ENCODE results near the gene SLC25A42. TPM values are rescaled to one million over a fixed set of nuclear protein-coding genes. Genes with fewer than 3 reads are reported as not detected.

SLC25A42 gene
- total RNA-seq, 2 donors from 2014 or later: 18.2 to 27.7 TPM

DNA sequence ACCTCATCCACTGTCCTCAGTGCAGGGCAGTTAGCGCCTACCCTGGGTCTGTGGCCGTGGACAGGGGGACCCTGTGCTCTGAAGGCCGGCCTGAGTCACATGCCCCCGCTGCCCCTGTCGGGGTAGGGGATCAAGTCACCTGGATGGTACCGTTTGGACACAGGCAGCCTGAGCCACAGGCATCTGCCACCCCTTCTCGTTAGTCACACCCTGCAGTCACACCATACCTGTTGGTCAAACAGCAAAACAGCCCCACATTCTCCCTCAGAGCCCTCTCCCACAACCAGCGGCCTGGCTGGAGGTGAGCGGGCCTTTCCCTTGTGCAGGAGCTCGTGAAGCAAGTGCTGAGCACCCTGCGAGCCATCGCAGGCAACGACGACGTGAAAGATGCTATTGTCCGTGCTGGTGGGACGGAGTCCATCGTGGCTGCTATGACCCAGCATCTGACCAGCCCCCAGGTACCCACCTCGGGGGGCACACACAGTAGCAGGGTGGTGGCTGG, 8.8 kb upstream of the SLC25A42 start:
- no peaks in the 10 kb centered on the region for H3K9me3 Mint-ChIP-seq
- no peak overlapping the region for H3K4me3 Mint-ChIP-seq
- H3K27ac Mint-ChIP-seq: no peak overlapping the region
- no peaks in the 10 kb centered on the region for H3K27me3 Mint-ChIP-seq (ENCODE audit: low read depth)
- DNase-seq: no peak
- H3K4me1 Mint-ChIP-seq (ENCODE audit: low read depth): no peaks in the 10 kb centered on the region
- H3K36me3 Mint-ChIP-seq (ENCODE audit: insufficient read depth in 2 of 2): peaks cover 1 to 4% of the 10 kb centered on the region in 2 donors
- ATAC-seq (replicated peaks in 1 of 2): no peak

DNA sequence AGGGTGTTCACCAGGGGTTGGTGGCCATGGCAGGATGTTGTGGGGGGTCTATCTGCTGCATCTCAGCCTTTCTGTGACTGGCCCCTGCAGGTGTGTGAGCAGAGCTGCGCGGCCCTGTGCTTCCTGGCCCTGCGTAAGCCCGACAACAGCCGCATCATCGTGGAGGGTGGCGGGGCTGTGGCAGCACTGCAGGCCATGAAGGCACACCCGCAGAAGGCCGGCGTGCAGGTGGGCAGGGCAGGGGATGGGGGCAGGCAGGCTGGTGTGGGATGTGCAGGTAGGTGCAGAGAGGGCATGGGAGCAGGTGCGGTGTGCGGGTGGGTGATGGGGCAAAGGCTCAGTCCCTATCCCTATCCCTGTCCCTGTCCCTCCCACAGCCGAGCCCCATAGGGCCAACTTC, 8.1 kb upstream of the SLC25A42 start:
- H3K36me3 Mint-ChIP-seq (ENCODE audit: insufficient read depth in 2 of 2): peaks cover 1 to 4% of the 10 kb centered on the region in 2 donors
- H3K4me1 Mint-ChIP-seq (ENCODE audit: low read depth): no peaks in the 10 kb centered on the region
- ATAC-seq (replicated peaks in 1 of 2): no peak
- no peak for DNase-seq
- no peaks in the 10 kb centered on the region for H3K27me3 Mint-ChIP-seq (ENCODE audit: low read depth)
- no peak overlapping the region for H3K27ac Mint-ChIP-seq
- H3K9me3 Mint-ChIP-seq: no peaks in the 10 kb centered on the region
- H3K4me3 Mint-ChIP-seq: no peak overlapping the region

DNA sequence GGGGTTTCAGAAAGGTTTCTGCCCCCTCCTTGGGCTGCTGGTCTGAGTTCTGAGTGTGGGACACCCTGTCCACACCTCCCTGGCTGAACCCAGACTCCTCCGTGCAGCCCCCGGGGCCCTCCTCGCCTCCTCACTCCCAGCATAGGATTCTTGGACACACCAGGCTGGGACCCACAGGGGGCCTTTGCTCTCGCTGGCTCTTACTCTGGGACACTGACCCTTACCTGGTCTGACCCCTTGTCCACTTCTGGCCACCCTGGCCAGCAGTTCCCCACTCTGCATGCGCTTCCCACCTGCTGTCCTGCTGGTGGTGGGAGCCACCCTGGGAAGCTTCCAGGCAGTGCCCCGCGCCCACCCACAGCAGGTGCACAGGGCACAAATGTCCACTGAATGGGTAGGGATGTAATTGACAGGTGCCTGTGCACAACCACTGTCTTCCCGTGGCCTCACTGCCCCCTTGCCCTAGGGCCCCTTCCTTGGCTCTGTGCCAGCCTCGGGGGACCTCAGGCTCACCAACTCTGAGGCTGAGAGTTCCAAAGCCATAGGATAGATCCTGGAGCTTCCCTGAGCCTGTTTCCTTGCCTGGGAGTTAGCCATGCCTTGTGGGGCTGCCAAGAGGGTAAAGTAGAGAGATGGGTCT, 7.0 kb upstream of the SLC25A42 start:
- no peaks in the 10 kb centered on the region for H3K27me3 Mint-ChIP-seq (ENCODE audit: low read depth)
- no peaks in the 10 kb centered on the region for H3K4me1 Mint-ChIP-seq (ENCODE audit: low read depth)
- H3K36me3 Mint-ChIP-seq (ENCODE audit: insufficient read depth in 2 of 2): peaks cover 1 to 4% of the 10 kb centered on the region in 2 donors
- DNase-seq (no peak), ATAC-seq (replicated peaks in 1 of 2) (no peak)
- no peak overlapping the region for H3K4me3 Mint-ChIP-seq
- H3K27ac Mint-ChIP-seq: no peak overlapping the region
- H3K9me3 Mint-ChIP-seq: no peaks in the 10 kb centered on the region

DNA sequence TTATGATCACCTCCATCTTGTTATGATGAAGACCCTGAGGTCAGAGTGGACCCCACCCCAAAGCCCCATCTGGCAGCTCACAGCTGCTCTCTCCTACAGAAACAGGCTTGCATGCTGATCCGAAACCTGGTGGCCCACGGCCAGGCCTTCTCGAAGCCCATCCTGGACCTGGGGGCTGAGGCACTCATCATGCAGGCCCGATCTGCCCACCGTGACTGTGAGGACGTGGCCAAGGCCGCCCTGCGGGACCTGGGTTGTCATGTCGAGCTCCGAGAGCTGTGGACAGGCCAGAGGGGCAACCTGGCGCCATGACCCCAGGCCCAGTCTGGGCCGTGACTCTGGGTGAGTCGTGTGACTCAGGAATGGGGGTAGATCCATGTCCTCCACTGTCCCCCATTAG, 6.5 kb upstream of the SLC25A42 start:
- Mint-ChIP-seq H3K4me3 (no peak overlapping the region), H3K36me3 (ENCODE audit: insufficient read depth in 2 of 2) (peaks cover 1 to 4% of the 10 kb centered on the region in 2 donors), H3K4me1 (ENCODE audit: low read depth) (peaks cover 4% of the 10 kb centered on the region), H3K27ac (no peak overlapping the region), H3K27me3 (ENCODE audit: low read depth) (no peaks in the 10 kb centered on the region), H3K9me3 (no peaks in the 10 kb centered on the region)
- ATAC-seq (replicated peaks in 1 of 2): no peak
- DNase-seq: no peak

DNA sequence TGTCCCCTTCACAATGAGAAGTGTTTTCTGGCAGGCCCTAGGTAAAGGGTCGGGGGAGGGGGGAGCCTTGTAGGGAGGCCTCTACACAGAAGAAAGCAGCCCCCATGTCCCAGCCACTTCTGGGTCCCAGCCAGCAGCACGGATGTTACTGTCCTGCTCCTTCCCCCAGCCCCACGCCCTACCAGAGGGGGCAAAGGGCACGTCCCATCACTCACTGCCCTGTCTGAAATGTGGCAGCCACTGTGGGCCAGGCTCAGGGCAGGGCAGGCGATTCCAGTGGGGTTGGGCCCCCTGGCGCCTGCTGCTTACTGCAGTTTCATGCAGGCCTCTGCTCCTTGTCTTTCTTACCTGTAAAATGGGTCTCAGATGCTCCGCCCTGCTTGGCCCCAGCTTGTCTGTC, 6.1 kb upstream of the SLC25A42 start:
- Mint-ChIP-seq H3K4me3 (no peak overlapping the region), H3K4me1 (ENCODE audit: low read depth) (peaks cover 8% of the 10 kb centered on the region), H3K27ac (no peak overlapping the region), H3K27me3 (ENCODE audit: low read depth) (no peaks in the 10 kb centered on the region), H3K36me3 (ENCODE audit: insufficient read depth in 2 of 2) (peaks cover 1 to 4% of the 10 kb centered on the region in 2 donors), H3K9me3 (no peaks in the 10 kb centered on the region)
- DNase-seq (no peak), ATAC-seq (replicated peaks in 1 of 2) (no peak)

DNA sequence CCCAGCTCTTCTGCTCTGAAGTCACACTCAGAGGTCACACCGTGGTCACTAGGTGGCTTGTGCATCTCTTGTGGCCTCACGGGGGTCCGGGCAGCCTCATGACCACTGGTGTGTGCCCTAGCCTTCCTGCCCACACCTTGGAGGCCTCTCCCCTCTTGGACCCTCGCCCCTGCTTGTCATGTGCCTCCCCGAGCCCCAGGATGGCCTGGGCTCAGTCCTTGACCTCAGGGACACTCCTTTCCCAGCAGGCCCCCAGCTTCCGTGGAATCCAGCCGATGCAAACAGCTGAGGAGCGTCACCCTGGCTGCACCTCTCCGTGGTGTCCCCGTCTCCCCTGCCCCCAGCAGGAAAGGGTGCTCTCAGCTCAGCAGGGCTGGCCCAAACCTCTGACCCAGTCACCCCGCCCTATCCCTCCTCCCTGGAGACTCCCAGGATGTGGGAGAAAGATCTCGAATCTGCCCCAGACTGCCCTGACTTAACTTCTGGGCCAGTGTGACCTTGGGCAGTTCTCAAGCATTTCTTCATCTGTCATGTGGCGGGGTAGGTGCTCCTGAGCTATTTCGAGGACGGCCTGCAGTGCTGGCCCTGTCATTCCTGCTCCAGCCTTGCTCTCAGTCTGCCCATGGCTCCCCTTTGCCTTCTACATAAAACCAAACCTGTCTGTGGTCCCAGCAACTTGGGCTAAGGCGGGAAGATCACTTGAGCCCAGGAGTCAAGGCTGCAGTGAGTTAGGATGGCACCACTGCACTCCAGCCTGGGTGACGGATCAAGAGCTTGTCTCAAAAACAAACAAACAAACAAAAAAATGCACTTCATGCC, 4.6 kb upstream of the SLC25A42 start:
- Mint-ChIP-seq H3K4me3 (no peak overlapping the region), H3K36me3 (ENCODE audit: insufficient read depth in 2 of 2) (peaks cover 1 to 4% of the 10 kb centered on the region in 2 donors), H3K27me3 (ENCODE audit: low read depth) (no peaks in the 10 kb centered on the region), H3K9me3 (no peaks in the 10 kb centered on the region), H3K4me1 (ENCODE audit: low read depth) (peaks cover 15% of the 10 kb centered on the region), H3K27ac (no peak overlapping the region)
- ATAC-seq (replicated peaks in 1 of 2) (no peak), DNase-seq (no peak)

DNA sequence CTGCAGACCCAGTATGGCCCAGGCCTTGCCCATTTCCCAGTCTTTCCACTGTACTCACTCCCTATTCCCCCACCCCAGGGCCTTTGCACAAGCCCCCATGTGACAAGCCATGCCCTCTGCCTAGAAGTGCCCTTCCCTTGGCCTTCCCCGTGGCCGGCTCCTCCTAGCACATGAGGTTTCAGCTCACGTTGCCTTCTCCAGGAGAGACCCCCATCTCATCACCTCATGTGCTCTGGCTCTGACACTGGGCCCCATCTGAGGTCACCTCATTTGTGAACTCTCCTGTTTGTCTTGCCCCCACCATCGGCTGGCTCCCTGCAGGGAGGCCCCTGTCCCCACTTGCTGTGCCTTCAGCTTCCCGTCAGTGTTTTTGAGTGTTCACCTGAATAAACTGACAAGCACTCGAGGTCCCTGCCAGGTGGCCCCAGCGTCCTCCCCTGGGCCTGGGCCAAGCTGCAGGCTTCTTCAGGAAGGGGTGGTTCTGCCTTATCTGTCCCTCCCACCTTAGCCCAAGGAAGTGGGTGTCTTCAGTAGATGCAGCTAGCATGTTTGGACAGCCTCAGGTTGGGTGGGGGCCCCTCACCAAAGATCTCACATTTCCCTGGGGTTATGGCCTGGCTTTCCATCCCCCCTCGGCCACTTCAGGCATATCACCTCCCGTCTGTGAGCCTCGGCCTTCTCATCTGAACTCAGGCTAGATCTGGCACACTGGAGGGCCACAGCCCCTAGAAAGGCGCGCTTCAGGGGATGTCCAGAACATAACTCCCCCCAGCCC, 3.8 kb upstream of the SLC25A42 start:
- DNase-seq: no peak
- Mint-ChIP-seq H3K4me1 (ENCODE audit: low read depth) (peaks cover 23% of the 10 kb centered on the region), H3K4me3 (no peak overlapping the region), H3K27me3 (ENCODE audit: low read depth) (no peaks in the 10 kb centered on the region), H3K9me3 (no peaks in the 10 kb centered on the region), H3K36me3 (ENCODE audit: insufficient read depth in 2 of 2) (peaks cover 1 to 4% of the 10 kb centered on the region in 2 donors), H3K27ac (no peak overlapping the region)
- ATAC-seq (replicated peaks in 1 of 2): no peak

DNA sequence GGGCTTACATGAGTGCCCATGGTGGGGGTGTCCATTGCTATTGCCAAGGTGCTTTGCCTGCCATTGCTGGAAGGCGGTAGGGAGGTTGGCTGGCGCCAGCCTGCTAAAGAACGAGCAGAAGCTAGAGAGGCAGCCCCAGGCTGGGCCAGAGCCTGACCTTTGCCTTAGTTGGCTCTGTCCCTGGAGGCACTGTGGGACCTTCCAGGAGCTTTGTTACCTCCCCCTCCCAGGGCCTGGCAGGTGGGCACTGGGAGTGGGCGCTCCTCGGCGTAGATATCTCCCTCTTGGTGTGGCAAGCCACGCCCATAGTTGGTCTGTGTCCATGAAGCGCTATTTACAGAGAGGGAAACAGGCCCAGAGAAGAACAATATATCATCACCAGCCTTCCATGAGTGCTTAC, 2.3 kb upstream of the SLC25A42 start:
- Mint-ChIP-seq H3K36me3 (ENCODE audit: insufficient read depth in 2 of 2) (peaks cover 0 to 1% of the 10 kb centered on the region in 2 donors), H3K27me3 (ENCODE audit: low read depth) (no peaks in the 10 kb centered on the region), H3K27ac (no peak overlapping the region), H3K4me3 (no peak overlapping the region), H3K4me1 (ENCODE audit: low read depth) (peaks cover 31% of the 10 kb centered on the region), H3K9me3 (no peaks in the 10 kb centered on the region)
- no peak for DNase-seq
- no peak for ATAC-seq (replicated peaks in 1 of 2)

DNA sequence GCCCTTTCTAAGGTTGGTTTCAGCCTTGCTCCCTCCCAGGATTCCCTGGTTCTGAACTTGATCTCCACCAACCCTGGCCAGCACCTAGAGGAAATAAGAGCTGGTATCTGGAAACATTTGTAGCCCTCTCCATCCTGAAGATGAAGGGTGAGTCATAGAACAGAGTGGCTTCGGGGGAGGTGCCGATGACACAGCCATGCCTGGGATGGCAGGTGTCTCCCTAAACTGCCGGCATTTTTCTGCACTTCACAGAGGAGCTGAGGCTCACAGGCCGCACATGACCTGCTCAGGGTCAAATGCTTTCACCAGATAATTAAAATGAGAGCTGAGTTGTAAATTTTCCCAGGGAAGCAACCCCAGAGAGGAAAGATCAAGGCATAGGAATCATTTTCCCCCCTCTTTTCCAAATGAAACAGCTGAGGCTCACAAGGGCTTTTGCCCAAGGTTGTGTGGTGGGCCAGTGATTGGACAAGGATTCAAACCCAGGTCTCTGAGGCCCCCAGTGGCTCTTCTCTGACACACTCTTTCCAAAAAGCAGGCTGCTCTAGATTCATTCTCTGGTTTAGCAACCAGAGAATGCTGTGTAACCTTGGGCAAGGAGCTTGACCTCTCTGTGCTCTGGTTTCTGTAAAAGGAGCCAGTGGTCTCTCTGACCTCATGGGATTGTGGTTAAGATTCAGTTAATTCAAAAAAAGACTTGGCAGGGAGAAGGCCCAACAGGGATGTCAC, 1.2 kb upstream of the SLC25A42 start:
- Mint-ChIP-seq H3K4me3 (peak overlapping the region; percentile 83 to 95), H3K27ac (no peak overlapping the region), H3K36me3 (ENCODE audit: insufficient read depth in 2 of 2) (peaks cover 0 to 1% of the 10 kb centered on the region in 2 donors), H3K4me1 (ENCODE audit: low read depth) (peaks cover 39% of the 10 kb centered on the region), H3K27me3 (ENCODE audit: low read depth) (no peaks in the 10 kb centered on the region), H3K9me3 (no peaks in the 10 kb centered on the region)
- peak; percentile 9 to 13 for DNase-seq
- ATAC-seq (replicated peaks in 1 of 2): no peak

DNA sequence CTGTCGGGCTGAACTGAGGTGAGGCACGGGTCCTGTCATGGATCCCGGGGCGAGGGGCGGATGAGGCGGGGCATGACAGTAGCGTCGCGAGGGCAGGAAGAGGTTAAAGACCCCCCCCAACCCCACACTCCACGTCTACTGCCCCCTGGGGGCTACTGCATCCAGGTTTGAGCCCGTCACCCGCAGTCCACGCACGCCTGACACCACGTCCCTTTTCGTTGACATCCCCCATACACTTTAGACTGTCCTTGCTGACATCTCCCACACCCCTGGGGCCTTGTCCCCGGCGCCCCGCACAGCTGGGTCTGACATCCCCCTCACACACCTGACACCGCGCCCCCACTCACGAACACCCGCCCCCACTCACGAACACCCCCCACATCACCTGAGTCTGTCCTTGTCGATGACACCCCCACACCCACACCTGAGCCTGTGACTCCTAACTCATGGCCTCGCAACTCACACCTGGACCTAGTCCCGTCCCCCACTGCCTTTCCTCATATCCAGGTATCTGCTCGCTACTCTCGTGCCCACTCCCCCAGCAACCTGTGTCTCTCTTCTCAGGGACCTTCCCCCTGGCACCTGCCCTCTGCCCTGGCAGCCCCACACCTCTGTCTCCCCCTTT, 416 bp downstream of the SLC25A42 start:
- Mint-ChIP-seq H3K36me3 (ENCODE audit: insufficient read depth in 2 of 2) (no peaks in the 10 kb centered on the region), H3K9me3 (no peaks in the 10 kb centered on the region), H3K27me3 (ENCODE audit: low read depth) (no peaks in the 10 kb centered on the region), H3K4me3 (peak overlapping the region; percentile 83 to 95), H3K27ac (peak overlapping the region; percentile 14), H3K4me1 (ENCODE audit: low read depth) (peaks cover 39% of the 10 kb centered on the region)
- ATAC-seq (replicated peaks in 1 of 2) (peak in 1 of 2 donors; percentile 36), DNase-seq (peak in 1 of 2 donors; percentile 8)

DNA sequence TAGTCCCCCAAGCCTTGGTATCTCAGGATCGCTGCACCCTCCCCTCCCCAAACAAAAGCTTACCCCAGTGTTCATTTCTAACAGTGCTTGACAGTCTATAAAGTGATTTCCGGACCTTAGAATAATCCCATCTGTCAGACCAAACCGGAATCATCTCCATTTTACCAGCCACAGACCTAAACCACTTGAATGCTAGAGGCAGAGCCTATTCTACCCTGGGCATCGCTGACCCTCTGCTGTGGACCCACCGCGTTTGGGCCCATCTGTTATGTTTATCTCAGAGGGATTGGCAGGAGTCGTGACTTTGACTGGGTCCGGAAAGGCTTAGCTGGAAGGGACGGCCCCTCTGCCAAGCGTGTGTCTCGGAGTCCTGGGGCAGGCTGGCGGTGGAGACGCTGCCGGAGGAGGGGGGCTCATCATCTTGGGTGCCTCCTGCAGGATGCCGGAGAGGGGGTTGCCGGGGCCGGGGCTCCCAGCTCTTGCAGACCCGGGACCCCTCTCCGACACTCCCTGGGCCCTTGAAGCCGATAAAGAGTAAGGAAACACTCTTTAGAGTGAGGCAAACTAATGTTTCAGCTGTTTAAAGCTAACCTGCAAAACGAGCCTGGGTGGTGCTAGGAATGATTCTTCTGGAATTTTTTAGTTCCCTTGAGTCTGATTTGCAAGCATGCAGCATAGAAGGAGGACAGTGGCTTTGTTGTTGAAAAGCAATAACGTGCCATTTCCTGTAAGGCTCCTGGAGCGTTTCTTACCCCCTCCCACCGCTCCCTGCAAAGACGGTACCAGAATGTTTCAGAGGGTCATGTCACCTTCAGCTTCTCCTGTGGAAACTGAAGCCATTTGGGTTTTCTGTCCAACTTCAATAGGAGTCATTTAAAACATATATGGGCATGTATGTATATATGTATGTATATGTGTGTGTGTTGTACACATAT, 1.3 kb downstream of the SLC25A42 start:
- no peaks in the 10 kb centered on the region for H3K27me3 Mint-ChIP-seq (ENCODE audit: low read depth)
- no peaks in the 10 kb centered on the region for H3K36me3 Mint-ChIP-seq (ENCODE audit: insufficient read depth in 2 of 2)
- H3K4me3 Mint-ChIP-seq: peak overlapping the region; percentile 83 to 95
- peaks cover 39% of the 10 kb centered on the region for H3K4me1 Mint-ChIP-seq (ENCODE audit: low read depth)
- H3K27ac Mint-ChIP-seq: peak overlapping the region; percentile 14
- no peaks in the 10 kb centered on the region for H3K9me3 Mint-ChIP-seq
- peak; percentile 37 to 43 for DNase-seq
- no peak for ATAC-seq (replicated peaks in 1 of 2)
